Hematopoietic multipotent progenitor cell treated with erythropoietin and hydrocortisone succinate and interleukin-3 and kit ligand, for 8 days (in vitro differentiated cells): ENCODE measurements around the gene RAB29.

Source experiments
- DNase-seq: peaks from one replicate; pipeline ENCODE4 v3.0.0-alpha.2; 2015

RAB29 gene

GRCh38 chr1:205719762-205720161 is 55.5 kb downstream of the RAB29 start:
- DNase-seq = no peak

- no peak for DNase-seq
These were observed 56.3 kb downstream of the RAB29 start for GRCh38 chr1:205719015-205719414.
